K562 (cell line): Measurements from ENCODE around the gene NT5DC1. TPM values are rescaled to one million over a fixed set of nuclear protein-coding genes. Genes with fewer than 3 reads are reported as not detected.

Experiments
- CEBPG ChIP-seq, 3 experiments: fragments of 200-800 bp in 1 of 3; sonication (Bioruptor generic) in 1 of 3; sonication (generic) in 1 of 3; formaldehyde crosslinking in 1 of 3; IDR thresholded peaks in 2 of 3; conservative IDR thresholded peaks in 1 of 3; 2 replicates each; pipeline versions ENCODE4 v1.6.1 to v1.8.0; 2016 to 2022; ENCODE audit warnings: missing compliant biosample characterization in 2 of 3, missing genetic modification characterization in 2 of 3, mild to moderate bottlenecking in 1 of 3, missing genetic modification reagents in 1 of 3
- CHD7 ChIP-seq: fragments of 200-600 bp; sonication (generic); IDR thresholded peaks from one replicate; pipeline ENCODE4 v1.6.1; 2012; ENCODE audit warnings: mild to moderate bottlenecking, low read depth, low read length, inconsistent platforms
- ETS2 ChIP-seq: IDR thresholded peaks from 2 replicates; pipeline ENCODE4 v1.6.1; 2016; ENCODE audit warnings: borderline replicate concordance, missing genetic modification characterization, mild to moderate bottlenecking, moderate library complexity, missing compliant biosample characterization; ENCODE audit not compliant: poor library complexity, severe bottlenecking
- FIP1L1 ChIP-seq: fragments of 200-400 bp; formaldehyde crosslinking; IDR thresholded peaks from 2 replicates; pipeline ENCODE4 v1.6.1; 2018; ENCODE audit warnings: mild to moderate bottlenecking, low read depth, low read length; ENCODE audit not compliant: poor library complexity, severe bottlenecking
- HDAC3 ChIP-seq: fragments of 450-650 bp; IDR thresholded peaks from 2 replicates; pipeline ENCODE4 v1.6.1; 2018; ENCODE audit warnings: borderline replicate concordance, mild to moderate bottlenecking, moderate library complexity; ENCODE audit not compliant: partially characterized antibody
- MAX ChIP-seq: sonication (generic); formaldehyde crosslinking; IDR thresholded peaks from 2 replicates; pipeline ENCODE4 v1.9.0; 2022; ENCODE audit warnings: mild to moderate bottlenecking, missing genetic modification reagents
- NR0B1 ChIP-seq: fragments of 450-650 bp; IDR thresholded peaks from one replicate; pipeline ENCODE4 v1.6.1; 2018; ENCODE audit warnings: mild to moderate bottlenecking, moderate library complexity; ENCODE audit not compliant: partially characterized antibody
- RAD21 ChIP-seq, 2 experiments: fragments of 250-450 bp in 1 of 2; fragments of 450-650 bp in 1 of 2; sonication (Bioruptor Pico) in 1 of 2; formaldehyde crosslinking in 1 of 2; IDR thresholded peaks in 1 of 2; conservative IDR thresholded peaks in 1 of 2; 2 replicates each; pipeline versions ENCODE4 v1.4.0 to v1.8.0; 2020 to 2022; ENCODE audit warnings: mild to moderate bottlenecking in 2 of 2, moderate library complexity in 1 of 2
- SAFB ChIP-seq: fragments of 200-400 bp; formaldehyde crosslinking; IDR thresholded peaks from 2 replicates; pipeline ENCODE4 v1.6.1; 2017; ENCODE audit warnings: low read depth, low read length, borderline replicate concordance
- USF2 ChIP-seq: sonication (generic); formaldehyde crosslinking; IDR thresholded peaks from 2 replicates; pipeline ENCODE4 v1.5.0; 2020; ENCODE audit warnings: missing genetic modification reagents
- ZNF224 ChIP-seq: sonication (generic); formaldehyde crosslinking; IDR thresholded peaks from 2 replicates; pipeline ENCODE4 v1.8.0; 2022; ENCODE audit warnings: mild to moderate bottlenecking, missing genetic modification reagents
- polyA plus RNA-seq, 8 experiments: library from polyadenylated mRNA; depleted of rRNA in 4 of 8; stranded (reverse) in 5 of 8; unstranded in 3 of 8; fragments of >200 nt; fragmentation: Nextera tagmentation in 2 of 8; fragmentation: Illumina TruSeq in 1 of 8; extraction: Ambion mirVana in 2 of 8; extraction: Trizol in 1 of 8; gene quantifications; 2 replicates each; pipeline versions ENCODE4 v1.2.1 to v1.2.3, GENCODE V29; 2011 to 2014; ENCODE audit warnings: inconsistent platforms in 1 of 8, missing spikeins in 1 of 8
- total RNA-seq, 7 experiments: library from RNA; depleted of rRNA in 6 of 7; stranded (reverse); fragments of >200 nt in 6 of 7; fragmentation: Illumina TruSeq in 2 of 7; extraction: Trizol in 2 of 7; gene quantifications; 2 replicates each; pipeline versions ENCODE4 v1.2.1 to v1.2.3, GENCODE V29; 2011 to 2021; ENCODE audit warnings: low replicate concordance in 1 of 7

Gene NT5DC1
- total and polyA plus RNA-seq, 9 of the 15 experiments (the other 6 are each of a cell fraction or from before 2014, with no cell fraction given) = 4.9 to 28.5 (median 16.3) TPM

GRCh38 chr6:116072368-116072767 is 28.3 kb upstream of the NT5DC1 start (continued):
- no peak for TF ChIP-seq CHD7
- no peak for TF ChIP-seq SAFB
- no peak for TF ChIP-seq MAX (CRISPR knock-in tag)
- no peak for TF ChIP-seq ETS2 (tag)
- TF ChIP-seq ZNF224 (CRISPR knock-in tag) = no peak
- TF ChIP-seq NR0B1 = no peak
- no peak for TF ChIP-seq FIP1L1
- TF ChIP-seq HDAC3 = no peak
- no peak for TF ChIP-seq RAD21 (CRISPR knock-in tag; conservative IDR thresholded peaks at IDR 0.05 in 1 of 2, IDR thresholded peaks at IDR 0.05 in 1 of 2)
- no peak for TF ChIP-seq CEBPG (CRISPR knock-in tag; IDR thresholded peaks at IDR 0.05)
- peak; percentile 80 to 92 for TF ChIP-seq CEBPG (tag; conservative IDR thresholded peaks at IDR 0.05 in 1 of 2, IDR thresholded peaks at IDR 0.05 in 1 of 2)
- no peak for TF ChIP-seq USF2 (CRISPR knock-in tag)
